Stimulated activated CD4-positive, alpha-beta T cell treated with anti-CD3 and anti-CD28 coated beads, Interleukin-4, amount 100 ng/mL, for 4 hours (primary cell): ENCODE data around the gene TNNI3K.
"Not testable (repeated sequence)": the region's sequence is repeated elsewhere in the genome, so short reads cannot be mapped to it uniquely, and the experiment has no call there.

Experiments used
- DNase-seq, 2 experiments: peaks; one replicate each; pipeline ENCODE4 v3.0.0-alpha.2; 2020

TNNI3K gene, protein sequence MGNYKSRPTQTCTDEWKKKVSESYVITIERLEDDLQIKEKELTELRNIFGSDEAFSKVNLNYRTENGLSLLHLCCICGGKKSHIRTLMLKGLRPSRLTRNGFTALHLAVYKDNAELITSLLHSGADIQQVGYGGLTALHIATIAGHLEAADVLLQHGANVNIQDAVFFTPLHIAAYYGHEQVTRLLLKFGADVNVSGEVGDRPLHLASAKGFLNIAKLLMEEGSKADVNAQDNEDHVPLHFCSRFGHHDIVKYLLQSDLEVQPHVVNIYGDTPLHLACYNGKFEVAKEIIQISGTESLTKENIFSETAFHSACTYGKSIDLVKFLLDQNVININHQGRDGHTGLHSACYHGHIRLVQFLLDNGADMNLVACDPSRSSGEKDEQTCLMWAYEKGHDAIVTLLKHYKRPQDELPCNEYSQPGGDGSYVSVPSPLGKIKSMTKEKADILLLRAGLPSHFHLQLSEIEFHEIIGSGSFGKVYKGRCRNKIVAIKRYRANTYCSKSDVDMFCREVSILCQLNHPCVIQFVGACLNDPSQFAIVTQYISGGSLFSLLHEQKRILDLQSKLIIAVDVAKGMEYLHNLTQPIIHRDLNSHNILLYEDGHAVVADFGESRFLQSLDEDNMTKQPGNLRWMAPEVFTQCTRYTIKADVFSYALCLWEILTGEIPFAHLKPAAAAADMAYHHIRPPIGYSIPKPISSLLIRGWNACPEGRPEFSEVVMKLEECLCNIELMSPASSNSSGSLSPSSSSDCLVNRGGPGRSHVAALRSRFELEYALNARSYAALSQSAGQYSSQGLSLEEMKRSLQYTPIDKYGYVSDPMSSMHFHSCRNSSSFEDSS

DNA sequence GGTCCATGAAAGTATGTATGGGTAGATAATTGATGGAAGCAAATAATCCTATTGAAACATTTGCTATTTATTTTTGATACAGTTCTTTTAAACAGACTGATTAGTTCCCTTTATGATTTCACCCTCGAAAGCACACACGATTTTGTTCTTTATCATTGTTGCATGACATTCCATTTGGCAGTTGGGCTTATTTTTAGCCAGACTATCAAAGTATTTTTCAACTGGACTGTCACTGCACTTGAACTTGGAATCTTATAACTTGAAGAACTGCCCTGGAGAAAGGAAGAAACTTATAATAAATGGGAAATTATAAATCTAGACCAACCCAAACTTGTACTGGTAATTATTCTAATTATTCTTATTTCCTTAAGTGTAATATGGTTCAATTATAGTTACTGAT, at the start of gene TNNI3K:
Gene TNNI3K (plus strand): TSS at position 235 of the 400 bp plus-strand sequence. CDS start 65 bp downstream, at position 300.
- DNase-seq = no peak

DNA sequence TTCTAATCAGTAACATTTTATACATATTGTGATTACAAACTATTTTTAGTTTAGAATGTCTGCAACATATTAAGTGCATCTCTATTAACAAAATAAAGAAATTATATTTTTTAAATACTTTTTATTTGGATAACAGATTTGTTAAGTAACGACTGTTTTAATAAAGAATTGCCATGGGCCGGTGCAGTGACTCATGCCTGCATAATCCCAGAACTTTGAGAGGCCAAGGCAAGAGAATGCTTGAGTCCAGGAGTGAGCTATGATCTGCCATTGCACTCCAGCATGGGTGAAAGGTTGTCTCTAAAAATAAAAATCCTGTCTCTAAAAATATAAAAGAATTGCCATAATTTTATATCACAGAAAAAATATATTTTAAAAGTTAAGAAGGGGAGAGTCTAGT, 41.3 kb upstream of the TNNI3K start:
- no peak for DNase-seq

DNA sequence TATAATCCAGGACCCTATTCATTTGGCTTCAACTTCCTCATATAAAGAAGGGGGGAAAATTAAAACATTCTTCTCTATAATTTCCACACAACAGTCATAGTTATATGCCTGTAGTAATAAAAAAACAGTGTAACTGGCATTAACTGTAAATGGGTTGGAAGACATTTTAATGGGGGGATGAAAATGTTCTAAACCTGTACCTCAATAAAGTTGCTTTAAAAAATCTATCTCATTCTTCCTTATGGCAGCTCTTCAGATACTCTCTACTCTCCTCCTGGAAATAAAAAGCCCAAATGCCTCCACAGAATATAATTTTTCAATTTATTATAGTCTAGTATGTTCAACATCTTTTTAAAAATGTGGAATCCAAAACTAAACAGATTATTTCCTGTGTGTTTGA, 39.8 kb upstream of the TNNI3K start:
- DNase-seq = no peak

DNA sequence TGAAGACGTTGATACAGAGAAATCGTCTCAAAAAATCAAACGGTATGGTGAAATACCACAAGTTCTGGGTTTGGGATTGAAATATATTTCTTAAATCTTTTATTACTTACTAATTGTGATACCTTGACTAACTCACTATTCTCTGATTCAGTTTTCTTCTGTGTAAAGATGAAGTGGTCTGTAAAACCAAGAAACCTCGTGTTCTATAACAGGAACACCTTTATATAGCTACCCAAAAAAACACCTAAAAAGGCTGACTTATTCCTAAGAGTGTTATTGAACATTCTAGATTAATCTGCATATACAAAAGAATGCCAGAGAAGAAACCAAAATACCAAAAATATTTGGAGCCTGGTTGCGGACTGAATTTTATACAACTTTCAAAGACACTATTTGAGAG, 37.9 kb upstream of the TNNI3K start:
- no peak for DNase-seq

DNA sequence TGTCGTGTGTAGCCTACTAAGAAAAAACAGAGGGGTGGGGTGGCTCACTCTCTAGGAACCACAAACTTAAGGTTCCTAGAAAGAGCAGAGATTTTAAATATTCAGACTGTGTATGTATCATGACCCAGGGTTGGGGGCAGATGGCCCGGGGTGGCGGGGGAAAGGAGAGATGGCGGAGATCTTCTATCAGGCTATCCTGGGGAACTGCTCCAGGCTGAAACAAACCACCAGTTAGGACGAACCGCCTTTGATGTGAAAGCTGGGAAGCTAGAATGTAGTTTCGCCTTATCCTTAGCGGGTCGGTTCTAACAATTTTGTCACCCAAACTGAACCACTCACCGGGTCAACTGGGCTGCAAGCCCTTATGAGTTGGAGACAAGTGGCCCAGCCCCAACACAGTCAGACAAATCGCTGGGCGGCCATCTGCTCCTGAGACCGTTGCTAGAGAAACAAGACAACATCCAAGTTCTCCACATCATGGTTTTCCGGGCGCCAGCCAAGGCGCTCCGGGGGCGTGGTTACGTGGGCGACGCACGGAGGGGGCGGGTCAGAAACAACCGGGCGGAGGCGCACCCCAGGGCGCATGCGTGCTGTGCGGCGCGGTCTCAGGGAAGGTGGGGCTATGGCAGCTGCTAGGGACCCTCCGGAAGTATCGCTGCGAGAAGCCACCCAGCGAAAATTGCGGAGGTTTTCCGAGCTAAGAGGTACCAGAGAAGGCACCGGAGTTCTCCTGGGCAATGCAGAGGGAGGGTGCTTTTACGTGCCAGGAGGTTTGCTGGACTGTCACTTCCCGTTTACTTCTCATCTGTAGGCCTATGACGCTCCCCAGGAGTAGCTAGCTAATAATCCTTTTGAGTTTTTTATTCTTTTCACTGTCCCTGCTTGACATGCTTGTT, 37.3 kb upstream of the TNNI3K start, which contains the start of the genes FPGT and LRRIQ3:
Gene FPGT (plus strand): TSS at position 586 of the 896 bp plus-strand sequence. CDS start 37 bp downstream, at position 623.
Gene LRRIQ3 (minus strand): TSS at position 520 of the 896 bp plus-strand sequence. CDS start 14,492 bp downstream, outside the sequence.
- DNase-seq = peak; percentile 91 to 96

DNA sequence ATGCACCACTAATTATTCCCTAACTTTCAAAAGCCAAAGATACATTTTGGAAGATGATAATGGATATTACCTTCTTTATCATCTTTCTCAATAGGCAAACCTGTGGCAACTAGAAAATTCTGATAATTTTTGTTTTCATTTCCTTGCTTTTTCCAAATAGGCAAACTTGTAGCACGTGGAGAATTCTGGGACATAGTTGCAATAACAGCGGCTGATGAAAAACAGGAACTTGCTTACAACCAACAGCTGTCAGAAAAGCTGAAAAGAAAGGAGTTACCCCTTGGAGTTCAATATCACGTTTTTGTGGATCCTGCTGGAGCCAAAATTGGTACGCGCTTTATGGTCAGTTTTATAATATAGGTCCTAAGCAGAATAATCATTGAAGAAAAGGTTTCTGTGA, 35.7 kb upstream of the TNNI3K start:
- no peak for DNase-seq

DNA sequence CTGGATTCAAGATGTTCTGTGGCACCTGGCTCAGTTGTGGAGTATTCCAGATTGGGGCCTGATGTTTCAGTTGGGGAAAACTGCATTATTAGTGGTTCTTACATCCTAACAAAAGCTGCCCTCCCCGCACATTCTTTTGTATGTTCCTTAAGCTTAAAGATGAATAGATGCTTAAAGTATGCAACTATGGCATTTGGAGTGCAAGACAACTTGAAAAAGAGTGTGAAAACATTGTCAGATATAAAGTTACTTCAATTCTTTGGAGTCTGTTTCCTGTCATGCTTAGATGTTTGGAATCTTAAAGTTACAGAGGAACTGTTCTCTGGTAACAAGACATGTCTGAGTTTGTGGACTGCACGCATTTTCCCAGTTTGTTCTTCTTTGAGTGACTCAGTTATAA, 29.9 kb upstream of the TNNI3K start:
- DNase-seq = no peak

DNA sequence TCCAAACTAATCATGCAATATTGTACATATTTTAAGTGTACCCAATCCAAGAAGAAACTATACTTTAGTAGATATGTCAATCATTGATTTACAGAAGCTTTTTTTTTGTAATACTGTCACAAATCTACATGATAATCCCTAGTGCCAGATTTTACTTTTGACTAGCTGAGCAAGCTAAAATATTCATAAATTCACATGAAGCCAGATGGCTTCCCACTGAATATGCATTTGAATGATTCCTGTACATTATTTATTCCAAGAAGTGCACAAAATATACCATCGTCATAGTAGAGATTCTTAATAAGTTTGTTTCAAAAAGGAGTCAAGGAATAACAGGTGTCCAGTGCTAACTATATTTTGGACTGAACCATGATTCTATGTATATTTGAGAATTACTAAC, 20.0 kb upstream of the TNNI3K start:
- DNase-seq = no peak

DNA sequence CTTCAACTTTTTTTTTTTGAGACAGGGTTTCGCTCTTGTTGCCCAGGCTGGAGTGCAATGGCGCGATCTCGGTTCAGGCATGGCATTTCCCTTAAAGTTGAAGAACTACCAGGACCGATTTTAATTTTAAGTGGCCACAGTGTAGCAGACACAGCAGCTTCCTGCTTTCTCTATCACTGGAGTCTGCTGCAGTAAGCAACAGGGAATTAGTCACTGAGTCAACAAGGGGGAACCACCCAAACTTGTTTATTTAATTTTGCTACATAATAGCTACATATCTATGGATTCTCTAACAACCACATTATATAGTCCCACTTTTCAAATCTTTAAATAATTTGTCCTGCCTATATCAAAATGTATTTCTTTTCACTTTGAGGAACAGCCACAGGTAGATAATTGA, 12.5 kb upstream of the TNNI3K start:
- DNase-seq = no peak

DNA sequence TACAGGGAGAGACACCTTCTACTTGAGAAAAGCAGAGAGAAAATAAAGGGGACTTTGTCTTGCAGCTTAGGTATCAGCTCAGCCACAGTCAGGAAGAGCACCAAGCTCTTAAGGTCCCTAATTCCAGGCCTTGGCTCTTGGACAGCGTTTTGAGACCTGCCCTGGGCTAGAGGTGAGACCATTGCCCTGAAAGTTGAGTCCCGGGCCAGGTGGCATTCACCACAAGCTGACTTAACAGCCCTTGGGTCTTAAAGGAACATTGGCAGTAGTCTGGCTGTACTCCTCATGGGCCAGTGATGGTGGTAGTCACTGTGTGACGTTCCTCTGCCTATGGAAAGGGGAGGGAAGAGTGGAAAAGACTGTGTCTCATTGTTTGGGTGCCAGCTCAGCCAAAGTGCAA, 11.7 kb upstream of the TNNI3K start:
- DNase-seq = no peak

DNA sequence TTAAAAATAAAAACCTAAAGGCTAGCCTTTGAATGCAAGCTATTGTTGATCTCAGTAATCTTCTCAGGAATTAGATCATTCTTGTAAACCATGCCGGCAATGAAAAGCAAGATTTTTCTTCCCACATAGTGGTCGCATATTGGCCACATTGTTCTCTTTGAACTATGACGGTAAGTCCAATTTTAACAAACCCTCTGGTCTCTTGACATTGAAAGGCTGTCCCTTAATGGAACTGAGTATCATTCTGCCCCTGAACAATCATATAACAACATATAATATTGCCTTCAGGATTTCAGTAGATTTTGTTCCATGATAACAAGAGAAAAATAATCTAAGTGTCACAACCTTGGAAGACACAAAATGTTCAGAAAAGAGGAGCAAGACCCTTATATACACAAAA, 1.3 kb downstream of the TNNI3K start:
- no peak for DNase-seq

DNA sequence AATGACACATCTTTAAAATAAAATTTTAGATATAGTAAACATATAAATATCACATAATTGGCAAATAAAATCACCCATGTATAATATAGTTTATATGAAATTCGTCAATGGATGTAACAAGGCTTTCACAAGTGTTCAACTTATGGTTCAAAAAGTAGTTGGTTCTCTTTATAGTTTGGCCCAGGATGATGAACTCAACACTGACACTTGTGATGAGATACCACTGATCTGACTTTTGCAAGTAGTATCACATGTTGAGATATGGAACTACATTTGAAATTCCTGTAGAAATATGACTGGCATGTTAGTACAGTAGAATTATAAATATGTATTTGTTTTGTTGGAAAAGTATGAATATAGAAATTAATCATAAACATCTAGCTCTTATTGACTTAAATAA, 1.8 kb downstream of the TNNI3K start:
- no peak for DNase-seq

DNA sequence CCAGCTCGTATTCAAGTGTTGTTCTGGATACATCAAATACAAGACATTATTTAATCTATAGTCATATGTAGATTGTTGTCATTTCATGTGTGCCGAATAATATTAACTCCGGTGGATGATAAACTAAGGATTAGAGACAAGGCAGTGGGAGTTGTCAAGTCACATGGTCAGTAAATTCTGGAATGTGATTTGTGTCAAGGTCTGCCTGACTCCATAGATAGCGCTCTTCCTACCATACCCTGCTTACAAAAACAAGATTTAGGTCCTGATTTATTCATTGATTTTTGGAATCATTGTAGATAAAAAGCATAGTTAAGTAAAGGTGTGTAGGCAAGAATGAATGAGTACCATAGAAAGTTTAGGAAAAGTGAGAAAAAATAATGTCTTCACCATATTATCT, 2.6 kb downstream of the TNNI3K start:
- DNase-seq = no peak

DNA sequence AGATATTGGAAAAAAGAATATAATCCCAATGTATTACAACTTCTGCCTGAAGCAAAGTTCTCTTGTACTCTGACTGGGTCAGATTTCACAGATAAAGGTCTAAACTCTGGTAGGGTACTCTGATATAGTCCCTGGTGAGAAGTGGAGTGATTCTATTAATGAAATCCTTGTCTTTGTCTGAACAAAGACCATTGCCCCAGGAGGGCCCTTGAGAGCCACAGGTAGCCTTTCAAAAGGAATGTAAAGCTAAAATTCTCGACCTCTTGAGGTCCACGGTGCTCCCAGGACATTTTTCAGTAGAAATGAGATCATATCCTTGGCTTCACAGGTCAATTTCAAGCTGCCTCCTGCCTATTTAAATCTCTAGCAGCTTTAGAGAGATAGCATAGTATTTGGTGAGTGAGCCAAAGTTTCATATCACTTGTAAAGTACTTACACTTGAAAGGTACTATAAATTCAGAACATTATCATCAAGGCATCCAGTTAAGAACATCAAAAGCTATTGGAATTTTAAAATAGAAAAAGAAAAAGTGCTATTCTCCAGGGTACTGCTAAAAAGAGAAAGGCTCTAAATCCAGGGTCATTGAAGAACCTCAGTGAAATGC, 10.1 kb downstream of the TNNI3K start:
- DNase-seq = no peak

DNA sequence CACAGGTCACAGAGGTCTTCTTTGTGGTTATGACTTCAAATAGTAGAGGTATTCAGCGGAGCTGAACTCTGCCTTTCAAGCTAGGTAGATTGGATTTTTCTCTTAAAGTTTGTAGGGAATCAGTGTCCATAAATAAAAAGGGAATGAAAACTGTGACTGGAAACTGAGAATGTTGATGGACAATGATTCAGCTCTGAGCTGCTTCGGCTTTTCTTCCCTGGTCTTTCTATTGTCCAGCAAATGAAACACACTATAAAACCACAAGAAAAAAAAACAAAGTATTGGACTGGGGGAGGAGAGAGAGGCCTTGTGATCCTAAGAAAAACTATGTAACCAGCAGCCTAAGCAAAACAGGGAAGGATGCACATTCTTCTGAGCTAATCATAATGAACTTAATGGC, 11.1 kb downstream of the TNNI3K start:
- no peak for DNase-seq

DNA sequence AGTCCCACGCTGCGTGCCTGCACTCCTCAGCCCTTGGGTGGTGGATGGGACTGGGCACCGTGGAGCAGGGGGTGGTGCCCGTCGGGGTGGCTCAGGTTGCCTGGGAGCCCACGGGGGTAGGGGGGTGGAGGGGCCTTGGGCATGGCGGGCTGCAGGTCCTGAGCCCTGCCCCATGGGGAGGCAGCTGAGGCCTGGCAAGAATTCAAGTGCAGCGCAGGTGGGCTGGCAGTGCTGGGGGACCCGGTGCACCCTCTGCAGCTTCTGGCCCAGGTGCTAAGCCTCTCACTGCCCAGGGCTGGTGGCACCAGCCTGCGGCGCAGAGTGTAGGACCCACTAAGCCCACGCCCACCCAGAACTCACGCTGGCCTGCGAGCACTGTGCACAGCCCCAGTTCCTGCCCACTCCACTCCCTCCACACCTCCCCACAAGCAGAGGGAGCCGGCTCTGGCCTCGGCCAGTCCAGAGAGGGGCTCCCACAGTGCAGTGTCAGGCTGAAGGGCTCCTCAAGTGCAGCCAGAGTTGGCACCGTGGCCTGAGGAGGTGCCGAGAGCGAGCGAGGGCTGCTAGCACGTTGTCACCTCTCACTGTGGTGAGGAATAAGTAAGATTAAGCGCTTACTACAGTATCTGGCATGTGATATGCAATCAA, 12.8 kb downstream of the TNNI3K start:
- no peak for DNase-seq

DNA sequence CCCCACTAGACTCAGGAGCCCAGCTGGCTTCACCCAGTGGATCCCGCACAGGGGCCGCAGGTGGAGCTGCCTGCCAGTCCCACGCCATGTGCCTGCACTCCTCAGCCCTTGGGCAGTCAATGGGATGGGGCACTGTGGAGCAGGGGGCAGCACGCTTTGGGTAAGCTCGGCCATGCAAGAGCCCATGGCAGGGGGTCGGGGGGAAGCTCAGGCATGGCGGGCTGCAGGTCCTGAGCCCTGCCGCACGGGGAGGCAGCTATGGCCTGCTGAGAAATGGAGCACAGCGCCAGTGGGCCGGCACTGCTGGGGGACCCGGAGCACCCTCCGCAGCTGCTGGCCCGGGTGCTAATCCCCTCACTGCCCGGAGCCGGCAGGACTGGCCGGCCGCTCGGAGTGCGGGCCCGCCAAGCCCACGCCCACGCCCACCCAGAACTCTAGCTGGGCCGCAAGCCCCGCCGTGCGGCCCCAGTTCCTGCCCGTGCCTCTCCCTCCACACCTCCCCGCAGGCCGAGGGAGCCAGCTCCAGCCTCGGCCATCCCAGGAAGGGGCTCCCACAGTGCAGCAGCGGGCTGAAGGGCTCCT, 18.1 kb downstream of the TNNI3K start:
- not testable (repeated sequence) for DNase-seq

DNA sequence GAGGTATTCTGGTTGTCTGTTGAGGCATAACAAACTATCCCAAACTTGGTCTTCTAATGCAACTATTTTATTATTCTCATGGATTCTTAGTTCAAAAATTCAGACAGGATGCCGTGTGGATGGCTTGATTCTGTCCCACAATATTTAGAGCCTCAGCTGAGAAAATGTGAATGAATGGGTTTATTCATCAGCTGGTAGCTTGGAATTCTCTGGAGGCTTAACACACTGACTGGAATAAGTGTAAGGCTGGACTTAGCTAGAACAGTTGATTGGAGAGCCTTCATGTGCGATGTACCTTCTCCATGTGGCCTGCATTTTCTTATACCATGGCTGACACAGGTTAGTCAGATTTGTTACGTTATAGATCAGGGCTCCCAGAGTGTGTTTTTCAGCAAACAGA, 30.8 kb downstream of the TNNI3K start:
- DNase-seq = no peak

DNA sequence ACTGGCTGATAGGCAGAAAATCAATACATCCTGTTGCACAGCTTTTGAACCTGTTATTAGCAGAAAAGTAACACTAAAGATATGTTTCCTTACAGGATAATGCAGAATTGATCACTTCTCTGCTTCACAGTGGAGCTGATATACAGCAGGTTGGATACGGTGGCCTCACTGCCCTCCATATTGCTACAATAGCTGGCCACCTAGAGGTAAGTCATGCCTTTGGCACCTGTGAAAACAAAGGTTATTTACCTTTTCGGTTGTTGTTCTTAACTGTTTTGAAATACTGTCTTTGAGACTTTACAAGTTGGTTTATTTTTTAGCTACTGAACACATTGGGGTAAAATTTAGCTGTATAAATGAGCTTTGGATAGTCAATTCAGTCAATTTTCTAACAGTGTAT, 36.3 kb downstream of the TNNI3K start:
- DNase-seq = no peak

DNA sequence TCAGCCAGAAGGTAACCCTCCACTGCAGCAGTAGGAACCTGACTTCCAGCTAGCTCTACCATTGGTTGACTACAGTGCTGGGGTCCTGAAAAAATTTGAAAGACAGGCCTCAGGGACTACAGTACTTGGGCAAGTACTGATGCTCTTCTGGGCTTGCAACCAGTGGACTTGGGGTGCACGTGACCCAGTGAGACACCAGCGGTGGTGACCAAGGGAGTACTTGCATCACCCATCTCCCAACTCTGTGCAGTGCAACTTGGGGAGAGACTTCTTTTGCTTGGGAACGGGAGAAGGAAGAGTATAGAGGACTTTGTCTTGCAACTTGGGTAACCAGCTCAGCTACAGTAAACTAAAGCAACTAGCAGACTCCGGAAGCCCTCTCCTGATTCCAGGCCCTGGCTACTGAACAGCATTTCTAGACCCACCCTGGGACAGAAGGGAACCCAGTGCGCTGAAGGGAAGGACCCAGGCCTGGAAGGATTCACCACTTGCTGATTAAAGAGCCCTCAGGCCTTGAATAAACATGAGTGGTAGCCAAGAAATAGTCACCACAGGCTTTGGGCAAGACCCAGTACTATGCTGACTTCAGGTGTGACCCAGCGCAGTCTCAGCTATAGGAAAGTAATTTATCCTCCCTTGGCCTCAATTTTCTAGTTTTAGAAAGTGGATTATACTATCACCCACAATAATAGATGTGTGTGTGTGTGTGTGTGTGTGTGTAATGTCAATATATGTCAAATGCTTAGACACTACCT, 45.6 kb downstream of the TNNI3K start:
- DNase-seq = no peak

DNA sequence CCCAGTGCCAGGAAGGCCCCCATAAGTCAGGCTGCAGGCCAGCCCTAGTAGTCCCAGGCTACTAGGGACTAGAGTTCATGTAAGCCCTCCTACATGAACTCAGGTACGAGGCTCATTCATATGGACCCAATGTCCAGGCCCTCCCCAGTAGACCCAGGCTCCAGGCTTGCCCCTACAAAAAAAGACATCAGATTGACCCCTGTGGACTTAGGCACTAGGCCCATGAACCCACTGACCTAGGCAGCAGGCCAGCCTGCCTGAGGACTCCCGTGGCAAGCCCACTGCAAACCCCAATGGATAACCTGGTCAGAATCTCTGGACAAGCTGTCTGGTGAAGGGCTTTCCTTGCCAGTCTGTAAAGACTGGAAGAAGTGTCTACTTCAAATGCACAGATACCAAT, 51.2 kb downstream of the TNNI3K start:
- no peak for DNase-seq
